Measurements from ENCODE around the gene DMRTB1.
"Not testable (repeated sequence)": the region's sequence is repeated elsewhere in the genome, so short reads cannot be mapped to it uniquely, and the experiment has no call there.

DMRTB1 gene

GRCh38 chr1:53459321-53460175, at the start of gene DMRTB1:
Gene DMRTB1 (plus strand): TSS chr1:53459399. CDS start chr1:53459454, 55 bp downstream.
- DNase-seq = no peak

GRCh38 chr1:53409695-53410094, 49.5 kb upstream of the DMRTB1 start:
- no peak for DNase-seq

- no peak for DNase-seq
Measured at GRCh38 chr1:53410100-53410541, 49.1 kb upstream of the DMRTB1 start.

GRCh38 chr1:53410701-53411100, 48.5 kb upstream of the DMRTB1 start:
- no peak for DNase-seq

- DNase-seq = no peak
Measured at GRCh38 chr1:53411541-53412152, 47.6 kb upstream of the DMRTB1 start.

- DNase-seq = no peak
Measured at GRCh38 chr1:53412285-53413174, 46.7 kb upstream of the DMRTB1 start.

GRCh38 chr1:53413175-53414001, 45.8 kb upstream of the DMRTB1 start:
- DNase-seq = peak in 2 of 4 experiments; percentile 21 to 31

- no peak for DNase-seq
Measured at GRCh38 chr1:53414632-53415031, 44.6 kb upstream of the DMRTB1 start.

GRCh38 chr1:53415432-53415831, 43.8 kb upstream of the DMRTB1 start:
- DNase-seq = no peak

- no peak for DNase-seq
Measured at GRCh38 chr1:53416269-53416813, 42.9 kb upstream of the DMRTB1 start.

GRCh38 chr1:53417074-53417511, 42.1 kb upstream of the DMRTB1 start:
- no peak for DNase-seq

- DNase-seq = no peak
Measured at GRCh38 chr1:53419034-53419433, 40.2 kb upstream of the DMRTB1 start.

- DNase-seq = no peak
Measured at GRCh38 chr1:53420341-53420740, 38.9 kb upstream of the DMRTB1 start.

GRCh38 chr1:53421208-53421607, 38.0 kb upstream of the DMRTB1 start:
- no peak for DNase-seq

GRCh38 chr1:53430261-53430660, 28.9 kb upstream of the DMRTB1 start:
- DNase-seq = no peak

GRCh38 chr1:53430779-53431178, 28.4 kb upstream of the DMRTB1 start:
- DNase-seq = no peak

GRCh38 chr1:53431244-53431643, 28.0 kb upstream of the DMRTB1 start:
- DNase-seq = no peak

GRCh38 chr1:53431805-53432565, 27.2 kb upstream of the DMRTB1 start:
- no peak for DNase-seq

GRCh38 chr1:53432611-53433010, 26.6 kb upstream of the DMRTB1 start:
- DNase-seq = no peak

GRCh38 chr1:53434405-53435007, 24.7 kb upstream of the DMRTB1 start:
- DNase-seq = not testable (repeated sequence)

GRCh38 chr1:53435151-53435550, 24.0 kb upstream of the DMRTB1 start:
- DNase-seq = no peak
